Activated CD8-positive, alpha-beta memory T cell treated with anti-CD3 and anti-CD28 coated beads for 24 hours (primary cell): ENCODE data around the gene INSYN1.
"Not testable (repeated sequence)": the region's sequence is repeated elsewhere in the genome, so short reads cannot be mapped to it uniquely, and the experiment has no call there.

ENCODE experiments used
- DNase-seq: peaks from one replicate; pipeline ENCODE4 v3.0.0-alpha.2; 2020

INSYN1 gene

DNA sequence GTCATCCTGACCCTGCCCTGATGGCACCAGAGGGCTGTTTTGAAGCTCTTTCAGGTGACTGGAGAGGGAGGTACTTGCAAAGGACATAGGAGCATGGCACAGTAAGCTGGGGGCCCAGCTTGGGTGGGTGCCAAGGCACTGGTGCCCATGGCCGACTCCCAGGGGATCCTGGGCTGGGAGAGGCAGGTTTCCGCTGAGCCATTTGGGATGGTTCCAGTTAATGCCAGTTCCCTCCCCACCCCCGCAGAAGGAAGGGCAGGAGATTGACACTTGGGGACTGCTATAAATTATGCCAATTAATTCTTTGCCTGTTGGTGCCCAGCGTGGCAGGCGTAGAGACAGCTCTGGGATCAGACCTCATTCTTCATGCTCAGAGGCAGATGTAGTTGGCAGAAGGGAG is 42.8 kb downstream of the INSYN1 start:
- DNase-seq, result no peak

DNA sequence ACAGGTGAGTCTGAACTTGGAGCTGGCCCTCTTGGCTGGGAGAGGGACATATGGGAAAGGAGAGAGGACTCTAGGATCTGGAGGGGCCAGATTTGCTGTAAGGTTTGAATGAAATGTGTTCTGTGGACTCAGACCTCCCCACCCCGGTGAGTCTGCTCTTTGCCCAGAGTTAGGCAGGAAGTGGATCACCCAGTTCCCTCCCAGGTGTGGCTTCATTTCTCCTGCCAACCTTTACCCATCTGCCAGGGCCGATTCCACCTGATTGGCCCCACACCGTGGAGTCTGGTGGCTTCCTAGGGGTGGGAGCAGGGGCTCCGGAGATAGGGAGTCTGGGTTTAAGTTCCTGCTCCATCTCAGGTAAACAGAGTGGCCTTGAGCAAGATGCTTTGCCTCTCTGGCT is 43.5 kb downstream of the INSYN1 start:
- no peak for DNase-seq

DNA sequence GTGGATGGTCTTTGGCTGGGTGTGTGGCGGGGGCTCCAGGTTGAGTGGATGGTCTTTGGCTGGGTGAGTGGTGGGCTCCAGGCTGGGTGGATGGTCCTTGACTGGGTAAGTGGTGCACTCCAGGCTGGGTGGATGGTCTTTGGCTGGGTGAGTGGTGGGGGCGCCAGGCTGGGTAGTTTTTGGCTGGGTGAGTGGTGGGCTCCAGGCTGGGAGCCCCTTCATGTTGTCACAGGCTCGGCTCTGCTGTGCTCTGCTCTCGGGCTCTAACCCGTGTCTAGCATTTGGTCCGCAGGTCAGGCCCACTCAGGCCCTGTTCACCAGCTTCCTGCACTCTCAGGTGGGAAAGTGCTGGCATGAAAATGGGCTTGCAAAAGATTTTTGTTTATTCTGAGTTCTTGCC is 43.9 kb downstream of the INSYN1 start:
- DNase-seq, result no peak

- no peak for DNase-seq
These were observed 44.5 kb downstream of the INSYN1 start for GRCh38 chr15:73708691-73709090.

- peak; percentile 84 for DNase-seq
These were observed 48.1 kb downstream of the INSYN1 start for GRCh38 chr15:73704869-73705645.

DNA sequence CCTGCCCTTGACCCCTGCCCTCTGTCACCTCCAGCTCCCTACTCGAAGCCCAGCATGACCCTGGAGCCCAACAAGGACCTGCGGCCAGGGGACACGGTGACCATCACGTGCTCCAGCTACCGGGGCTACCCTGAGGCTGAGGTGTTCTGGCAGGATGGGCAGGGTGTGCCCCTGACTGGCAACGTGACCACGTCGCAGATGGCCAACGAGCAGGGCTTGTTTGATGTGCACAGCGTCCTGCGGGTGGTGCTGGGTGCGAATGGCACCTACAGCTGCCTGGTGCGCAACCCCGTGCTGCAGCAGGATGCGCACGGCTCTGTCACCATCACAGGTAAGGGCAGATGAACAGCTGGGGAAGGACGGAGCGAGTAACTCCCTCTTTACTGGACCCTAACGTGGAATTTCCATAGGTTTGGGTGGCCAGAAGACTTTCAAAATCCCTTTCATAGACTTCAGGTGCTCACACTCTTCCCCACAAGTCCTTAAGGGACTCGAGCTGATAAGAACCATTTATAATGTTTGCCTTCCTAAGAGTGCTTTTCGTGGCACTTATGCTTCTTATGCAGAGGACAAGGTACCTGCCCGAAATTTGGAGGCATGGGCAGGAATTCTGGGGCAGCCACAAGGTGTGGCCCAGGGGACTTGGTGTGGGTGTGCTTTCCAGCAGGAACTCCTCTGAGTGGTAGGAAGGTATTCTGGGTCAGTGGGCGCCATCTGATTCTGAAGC is 48.8 kb downstream of the INSYN1 start:
- DNase-seq, result not testable (repeated sequence)

- DNase-seq, result not testable (repeated sequence)
These were observed 49.5 kb downstream of the INSYN1 start for GRCh38 chr15:73703601-73704000.

GRCh38 chr15:73702311-73703239 is 50.6 kb downstream of the INSYN1 start:
- DNase-seq, result not testable (repeated sequence)

DNA sequence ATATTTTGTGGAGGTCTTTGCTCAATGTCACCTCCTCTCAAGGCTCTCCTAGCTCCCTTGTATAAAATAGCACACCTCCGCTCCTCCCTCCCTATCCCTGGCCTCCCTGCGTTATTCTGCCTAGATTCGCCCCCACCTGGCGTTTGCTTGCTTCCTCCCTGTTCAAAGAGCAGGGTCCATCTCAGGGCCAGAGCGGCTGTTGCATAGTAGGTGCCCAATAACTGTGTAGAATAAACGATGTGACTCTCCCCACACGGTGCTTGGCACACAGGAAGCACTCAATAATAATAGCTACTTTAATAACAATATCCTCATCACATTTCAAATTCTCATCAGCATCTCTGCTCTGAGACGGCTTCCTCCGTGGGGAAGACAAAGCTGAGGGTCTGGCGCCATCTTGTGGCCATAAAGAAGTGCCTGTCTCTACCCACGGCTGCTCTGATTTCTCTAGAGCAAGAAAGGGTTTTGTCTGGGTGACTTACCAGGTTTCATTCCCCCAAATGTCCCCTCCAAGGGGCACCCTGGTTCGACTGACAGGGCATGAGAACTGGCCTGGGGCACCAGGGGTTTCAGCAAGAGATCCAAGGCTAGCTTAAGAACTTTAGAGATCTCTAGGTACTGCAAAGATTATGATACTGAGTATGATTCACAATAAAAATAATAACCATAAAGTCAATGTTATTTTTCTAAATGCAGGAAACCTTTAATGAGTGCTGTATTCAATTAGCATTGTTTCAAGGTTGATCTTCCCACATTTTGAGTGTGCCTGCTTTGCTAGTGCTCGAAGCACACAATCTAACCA is 52.9 kb downstream of the INSYN1 start:
- peak; percentile 86 for DNase-seq

DNA sequence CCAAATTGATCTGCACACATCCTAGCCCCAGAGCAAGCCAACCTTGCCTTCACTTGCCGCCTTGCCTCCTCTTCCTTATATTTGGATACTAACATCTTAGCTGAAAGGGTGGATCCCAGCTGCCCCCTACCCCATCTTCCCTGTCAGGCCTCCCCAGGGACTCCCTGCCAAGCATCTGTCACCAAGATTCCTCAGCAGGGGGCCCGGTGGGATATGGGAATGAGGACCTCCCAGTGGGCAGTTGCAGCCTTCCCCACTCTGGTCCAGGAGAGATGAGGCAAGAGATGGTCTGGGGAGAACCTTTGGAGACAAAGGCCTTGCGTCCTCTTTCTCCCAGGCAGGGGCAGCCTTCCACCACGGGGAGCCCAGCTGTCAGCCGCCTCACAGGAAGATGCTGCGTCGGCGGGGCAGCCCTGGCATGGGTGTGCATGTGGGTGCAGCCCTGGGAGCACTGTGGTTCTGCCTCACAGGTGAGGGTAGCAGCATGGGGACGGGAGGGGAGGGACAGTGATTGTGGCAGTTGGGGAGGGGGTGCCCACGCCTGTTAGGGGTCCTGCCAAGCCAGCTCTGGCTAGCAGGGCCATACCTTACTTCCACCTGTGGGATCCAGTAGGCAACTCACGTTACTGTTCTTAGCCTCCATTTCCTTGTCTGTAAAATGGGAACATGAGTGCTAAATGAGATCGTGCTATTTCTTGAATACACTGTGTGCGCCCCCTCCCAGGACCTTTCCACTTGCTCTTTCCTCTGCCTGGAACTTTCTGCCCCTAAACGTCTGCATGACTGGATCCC is 53.7 kb downstream of the INSYN1 start:
- DNase-seq, result no peak

DNA sequence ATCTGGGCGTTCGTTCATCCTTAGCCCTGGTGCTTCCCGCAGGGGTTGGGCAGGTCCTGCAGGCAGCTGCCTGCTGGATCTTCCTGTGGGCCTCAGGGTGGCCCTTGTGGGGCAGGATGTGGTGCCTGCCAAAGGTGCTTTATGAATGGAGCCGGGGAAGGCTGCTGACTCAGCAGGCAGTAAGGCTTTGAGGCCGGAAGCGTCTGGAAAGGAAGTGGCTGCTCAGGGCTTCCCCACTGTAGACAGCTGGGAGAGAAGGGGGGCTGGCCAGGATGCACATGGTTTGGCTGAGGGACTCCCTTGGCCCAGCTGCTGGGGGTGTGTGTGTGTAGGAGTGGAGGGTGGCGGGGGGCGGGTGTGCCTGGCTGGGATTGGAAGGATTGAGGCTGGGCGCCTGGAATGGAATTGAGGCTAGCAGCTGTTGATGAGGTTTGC is 56.1 kb downstream of the INSYN1 start:
- peak; percentile 84 for DNase-seq

GRCh38 chr15:73696641-73697001 is 56.5 kb downstream of the INSYN1 start:
- DNase-seq, result no peak

DNA sequence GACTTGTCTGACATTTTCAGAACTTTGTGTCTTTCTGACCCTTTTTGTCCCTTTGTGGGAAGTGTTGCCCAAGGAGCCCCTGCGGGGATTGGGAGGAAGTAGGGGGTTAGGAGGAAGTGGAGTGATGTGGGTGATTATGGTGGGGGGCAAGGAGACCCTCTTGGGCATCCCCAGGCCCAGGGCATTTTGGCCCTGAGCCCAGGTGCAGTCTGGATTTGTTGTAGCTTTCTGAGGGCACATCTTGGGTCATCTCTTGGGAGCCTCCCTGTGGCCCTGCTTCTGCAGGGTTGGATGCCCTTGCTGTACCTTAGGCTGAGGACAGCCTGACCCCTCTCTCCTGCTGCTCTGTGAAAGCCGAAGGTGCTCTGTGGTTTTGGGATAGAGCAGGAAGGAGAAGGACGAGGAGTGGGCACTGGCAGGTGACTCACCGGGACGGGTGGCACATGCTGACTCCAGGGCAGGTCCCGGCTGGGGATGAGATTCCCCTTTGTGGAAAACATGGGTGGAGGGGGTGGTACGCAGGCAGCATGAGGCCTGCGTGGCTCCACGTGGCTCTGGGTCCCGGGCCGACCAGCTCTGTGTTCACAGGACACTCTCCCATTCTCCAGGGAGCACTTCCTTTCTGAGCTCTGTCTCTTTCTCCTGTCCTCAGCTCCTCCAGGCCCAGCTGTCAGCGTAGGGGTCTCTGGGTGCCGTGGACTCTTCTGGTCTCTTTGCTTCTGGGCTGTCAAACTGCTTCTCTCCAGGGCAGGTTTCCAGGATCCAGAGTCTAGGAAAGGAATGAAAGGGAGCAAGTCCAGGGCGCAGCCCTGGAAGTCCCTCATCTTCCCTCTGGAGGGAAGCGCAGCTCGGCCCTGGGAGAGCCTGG is 57.1 kb downstream of the INSYN1 start:
- DNase-seq, result no peak

- DNase-seq, result no peak
These were observed 58.7 kb downstream of the INSYN1 start for GRCh38 chr15:73694419-73694818.

DNA sequence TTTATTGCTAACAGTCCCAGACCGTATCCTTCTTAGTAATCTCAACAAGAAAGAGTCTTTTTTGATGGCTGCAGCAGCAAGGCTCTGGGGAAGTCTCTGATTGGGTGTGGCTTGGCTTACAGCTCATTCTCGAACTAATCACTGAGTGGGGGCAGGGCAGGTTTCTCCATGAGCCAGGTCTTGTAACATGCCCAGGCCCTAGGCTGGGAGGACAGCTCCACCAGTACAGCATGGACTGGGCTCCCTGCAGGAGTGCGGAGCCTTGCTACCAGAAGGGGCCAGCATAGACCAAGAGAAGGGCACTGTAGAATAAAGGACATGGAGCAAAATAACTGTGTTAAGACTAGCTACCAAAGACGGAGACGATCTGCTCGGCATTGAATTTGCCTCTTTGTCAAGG is 61.8 kb downstream of the INSYN1 start:
- DNase-seq, result no peak

DNA sequence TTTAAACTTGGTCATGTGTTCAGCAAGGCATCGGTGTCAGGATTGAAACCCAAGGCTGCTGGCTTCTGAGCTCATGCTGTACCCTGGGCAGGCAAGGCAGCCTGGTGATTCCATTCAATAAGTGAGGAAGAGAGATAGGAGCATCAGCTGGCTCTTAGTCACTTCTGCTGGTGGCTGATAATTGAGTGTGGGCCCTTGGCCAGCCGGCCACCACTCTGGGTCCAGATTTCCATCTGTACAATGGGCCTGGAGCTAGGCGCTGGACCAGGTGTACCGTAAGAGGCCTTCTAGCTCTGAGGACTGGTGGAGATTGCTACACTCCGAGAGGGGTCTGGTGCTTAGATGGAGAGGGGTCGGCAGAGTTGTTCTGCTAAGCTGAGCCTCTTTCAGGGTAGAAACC is 64.7 kb downstream of the INSYN1 start:
- no peak for DNase-seq

- peak; percentile 17 for DNase-seq
These were observed 65.8 kb downstream of the INSYN1 start for GRCh38 chr15:73687351-73687750.

GRCh38 chr15:73686781-73687256 is 66.3 kb downstream of the INSYN1 start:
- no peak for DNase-seq

- DNase-seq, result peak; percentile 47
These were observed 67.2 kb downstream of the INSYN1 start for GRCh38 chr15:73685981-73686380.
